ENCODE measurements around the gene RASAL1.

Gene RASAL1

DNA sequence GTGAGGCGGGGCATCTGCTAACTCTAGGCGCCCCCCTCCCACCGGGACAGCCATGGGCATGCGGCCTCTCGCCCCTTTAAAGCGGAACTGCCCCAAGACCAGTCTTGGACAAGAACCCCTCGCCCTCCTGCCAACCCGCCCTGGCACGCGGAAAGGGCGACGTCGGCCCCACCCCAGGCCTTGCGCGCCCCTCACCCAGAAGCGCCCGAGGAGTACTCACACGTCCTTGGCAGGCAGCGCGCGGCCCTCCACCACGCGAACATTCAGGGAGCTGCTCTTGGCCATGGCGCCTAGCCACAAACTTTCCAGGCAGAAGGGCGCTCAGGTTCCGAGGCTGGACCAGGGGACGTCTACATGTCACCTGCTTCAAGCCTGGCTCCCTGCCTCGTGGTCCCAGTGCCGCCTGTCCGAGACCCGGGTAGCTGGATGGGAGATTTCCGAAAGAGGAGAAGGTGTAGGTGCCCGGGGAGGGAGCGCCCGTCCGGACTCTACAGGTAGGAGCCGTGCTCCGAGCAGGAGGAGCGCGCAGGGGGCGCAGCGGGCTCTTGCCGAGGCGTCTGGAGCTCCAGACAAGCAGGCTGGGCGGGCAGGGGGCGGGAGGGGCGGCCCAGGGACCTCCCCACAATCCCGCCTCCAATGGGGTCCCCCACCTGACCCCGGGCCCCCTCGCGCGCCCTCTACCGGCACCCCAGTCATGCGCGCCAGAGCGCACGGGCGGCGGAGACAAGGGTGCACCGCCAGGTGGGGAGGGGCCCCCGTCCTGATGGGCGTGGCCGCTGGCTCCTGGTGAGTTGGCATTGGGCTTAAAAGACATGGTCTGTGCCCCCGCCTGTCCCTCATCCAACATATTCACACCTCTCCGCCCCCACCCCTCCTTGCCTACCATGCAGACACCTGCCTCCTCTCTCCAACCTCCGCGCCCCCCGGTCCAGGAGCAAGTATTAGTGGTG lies at the start of gene RASAL1 (continued):
- TF ChIP-seq, protein P1, sequence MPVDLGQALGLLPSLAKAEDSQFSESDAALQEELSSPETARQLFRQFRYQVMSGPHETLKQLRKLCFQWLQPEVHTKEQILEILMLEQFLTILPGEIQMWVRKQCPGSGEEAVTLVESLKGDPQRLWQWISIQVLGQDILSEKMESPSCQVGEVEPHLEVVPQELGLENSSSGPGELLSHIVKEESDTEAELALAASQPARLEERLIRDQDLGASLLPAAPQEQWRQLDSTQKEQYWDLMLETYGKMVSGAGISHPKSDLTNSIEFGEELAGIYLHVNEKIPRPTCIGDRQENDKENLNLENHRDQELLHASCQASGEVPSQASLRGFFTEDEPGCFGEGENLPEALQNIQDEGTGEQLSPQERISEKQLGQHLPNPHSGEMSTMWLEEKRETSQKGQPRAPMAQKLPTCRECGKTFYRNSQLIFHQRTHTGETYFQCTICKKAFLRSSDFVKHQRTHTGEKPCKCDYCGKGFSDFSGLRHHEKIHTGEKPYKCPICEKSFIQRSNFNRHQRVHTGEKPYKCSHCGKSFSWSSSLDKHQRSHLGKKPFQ (tag by site-specific recombination; IDR thresholded peaks at IDR 0.05), result peak; percentile 53; the same call in 1 of the 2 replicates
- TF ChIP-seq EGR2 (tag by site-specific recombination; IDR thresholded peaks at IDR 0.05; ENCODE audit: low read depth) (peak; percentile 84; the same call in 1 of the 2 replicates), SP3 (tag by site-specific recombination; IDR thresholded peaks at IDR 0.05) (peak; percentile 74), ZNF560 (tag by site-specific recombination; IDR thresholded peaks at IDR 0.05; ENCODE audit: borderline replicate concordance) (no peak), ZNF501 (tag by site-specific recombination; IDR thresholded peaks at IDR 0.05) (peak; percentile 27; the same call in 1 of the 2 replicates), ZNF239 (tag by site-specific recombination; IDR thresholded peaks at IDR 0.05) (no peak)

DNA sequence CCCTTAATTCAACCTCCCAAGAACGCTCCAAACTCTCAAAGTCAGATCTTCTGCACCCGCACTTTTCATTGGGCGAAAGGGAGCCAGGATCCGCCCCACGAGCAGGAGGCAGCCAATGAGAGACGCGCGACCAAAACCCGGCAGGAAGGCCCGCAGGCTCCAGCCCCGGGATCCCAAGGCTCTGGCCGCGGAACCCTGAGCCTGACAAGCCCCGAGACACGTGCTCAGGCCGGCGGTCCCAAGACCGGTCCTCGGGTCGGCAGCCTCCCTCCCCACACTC lies 49.3 kb upstream of the RASAL1 start:
- Histone ChIP-seq H3K36me3 (ENCODE audit: control insufficient read depth in 2 of 2, insufficient read depth in 1 of 2, low read length in 2 of 2) (peaks cover 20 to 52% of the 10 kb centered on the region in 2 experiments), H3K9me3 (ENCODE audit: control insufficient read depth, insufficient read depth, low read depth, low read length) (no peaks in the 10 kb centered on the region), H3K4me1 (ENCODE audit: control insufficient read depth, insufficient read depth, low read length) (peaks cover 3% of the 10 kb centered on the region; the same call in 1 of the 2 replicates), H3K27ac (ENCODE audit: extremely low read depth, low read depth, low read length) (peak overlapping the region; percentile 94), H3K4me3 (ENCODE audit: low read depth, low read length) (peak overlapping the region; percentile 99)
- peak; percentile 78 for TF ChIP-seq SP2 (tag by site-specific recombination; IDR thresholded peaks at IDR 0.05)
- no peak for TF ChIP-seq ZFP41 (tag by site-specific recombination; IDR thresholded peaks at IDR 0.05; ENCODE audit: borderline replicate concordance)
- no peak for TF ChIP-seq ZNF530 (tag by site-specific recombination; IDR thresholded peaks at IDR 0.05; ENCODE audit: low read depth)
- TF ChIP-seq, protein P2, sequence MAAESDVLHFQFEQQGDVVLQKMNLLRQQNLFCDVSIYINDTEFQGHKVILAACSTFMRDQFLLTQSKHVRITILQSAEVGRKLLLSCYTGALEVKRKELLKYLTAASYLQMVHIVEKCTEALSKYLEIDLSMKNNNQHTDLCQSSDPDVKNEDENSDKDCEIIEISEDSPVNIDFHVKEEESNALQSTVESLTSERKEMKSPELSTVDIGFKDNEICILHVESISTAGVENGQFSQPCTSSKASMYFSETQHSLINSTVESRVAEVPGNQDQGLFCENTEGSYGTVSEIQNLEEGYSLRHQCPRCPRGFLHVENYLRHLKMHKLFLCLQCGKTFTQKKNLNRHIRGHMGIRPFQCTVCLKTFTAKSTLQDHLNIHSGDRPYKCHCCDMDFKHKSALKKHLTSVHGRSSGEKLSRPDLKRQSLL (tag by site-specific recombination; IDR thresholded peaks at IDR 0.05), result peak; percentile 63; the same call in 1 of the 2 replicates
- ChIA-PET POLR2A (interaction anchor here (0.5 to 2.3 kb wide), 11 partner anchors 8 to 237 kb away, joined by 3 to 16 read pairs (median 5); partner anchors contain the start of genes SDSL, SLC8B1 and TPCN1), CTCF (interaction anchor here (0.7 kb wide), 1 partner anchor 12 kb away, joined by 8 read pairs; no protein-coding TSS in a partner anchor)

GRCh38 chr12:113184098-113184899 lies 48.7 kb upstream of the RASAL1 start:
- peaks cover 3% of the 10 kb centered on the region; the same call in 1 of the 2 replicates for H3K4me1 ChIP-seq (ENCODE audit: control insufficient read depth, insufficient read depth, low read length)
- no peaks in the 10 kb centered on the region for H3K9me3 ChIP-seq (ENCODE audit: control insufficient read depth, insufficient read depth, low read depth, low read length)
- H3K27ac ChIP-seq (ENCODE audit: extremely low read depth, low read depth, low read length), result peak overlapping the region; percentile 94; the same call in 1 of the 2 replicates
- POLR2A ChIA-PET, result interaction anchor here (1.0 to 2.3 kb wide), 5 partner anchors 9 to 238 kb away, joined by 4 to 16 read pairs (median 10); partner anchors contain the start of genes SDSL, SLC8B1 and TPCN1
- CTCF ChIA-PET, result interaction anchor here (1.7 kb wide), 1 partner anchor 10 kb away, joined by 11 read pairs; no protein-coding TSS in a partner anchor
- peak overlapping the region; percentile 99 for H3K4me3 ChIP-seq (ENCODE audit: low read depth, low read length)
- H3K36me3 ChIP-seq (ENCODE audit: control insufficient read depth in 2 of 2, insufficient read depth in 1 of 2, low read length in 2 of 2), result peaks cover 22 to 54% of the 10 kb centered on the region in 2 experiments
- TF ChIP-seq BCL11B (tag by site-specific recombination; IDR thresholded peaks at IDR 0.05; ENCODE audit: low read depth), result no peak
- no peak for TF ChIP-seq ZNF768 (tag by site-specific recombination; IDR thresholded peaks at IDR 0.05)
- no peak for TF ChIP-seq ZNF792 (tag by site-specific recombination; IDR thresholded peaks at IDR 0.05)
- no peak for TF ChIP-seq ZBTB20 (tag by site-specific recombination; IDR thresholded peaks at IDR 0.05)
- no peak for TF ChIP-seq ZNF561 (tag by site-specific recombination; IDR thresholded peaks at IDR 0.05; ENCODE audit: borderline replicate concordance)
- TF ChIP-seq ZNF610 (tag by site-specific recombination; IDR thresholded peaks at IDR 0.05; ENCODE audit: borderline replicate concordance), result no peak
- TF ChIP-seq, protein P3, sequence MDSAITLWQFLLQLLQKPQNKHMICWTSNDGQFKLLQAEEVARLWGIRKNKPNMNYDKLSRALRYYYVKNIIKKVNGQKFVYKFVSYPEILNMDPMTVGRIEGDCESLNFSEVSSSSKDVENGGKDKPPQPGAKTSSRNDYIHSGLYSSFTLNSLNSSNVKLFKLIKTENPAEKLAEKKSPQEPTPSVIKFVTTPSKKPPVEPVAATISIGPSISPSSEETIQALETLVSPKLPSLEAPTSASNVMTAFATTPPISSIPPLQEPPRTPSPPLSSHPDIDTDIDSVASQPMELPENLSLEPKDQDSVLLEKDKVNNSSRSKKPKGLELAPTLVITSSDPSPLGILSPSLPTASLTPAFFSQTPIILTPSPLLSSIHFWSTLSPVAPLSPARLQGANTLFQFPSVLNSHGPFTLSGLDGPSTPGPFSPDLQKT (IDR thresholded peaks at IDR 0.05; ENCODE audit: borderline replicate concordance, low read depth, low read length), result no peak
- no peak for TF ChIP-seq ZFP37 (tag by site-specific recombination; IDR thresholded peaks at IDR 0.05)
- no peak for TF ChIP-seq ZSCAN18 (tag by site-specific recombination; IDR thresholded peaks at IDR 0.05)
- no peak for TF ChIP-seq ZNF248 (tag by site-specific recombination; IDR thresholded peaks at IDR 0.05)
- TF ChIP-seq ZBTB7A (tag by site-specific recombination; IDR thresholded peaks at IDR 0.05; ENCODE audit: low read depth), result no peak
- TF ChIP-seq ZNF169 (tag by site-specific recombination; IDR thresholded peaks at IDR 0.05), result no peak
- TF ChIP-seq ZNF112 (tag by site-specific recombination; IDR thresholded peaks at IDR 0.05), result no peak
- no peak for TF ChIP-seq ZNF146 (tag by site-specific recombination; IDR thresholded peaks at IDR 0.05)
- peak; percentile 83 for TF ChIP-seq ZNF335 (tag by site-specific recombination; conservative IDR thresholded peaks at IDR 0.05)
- no peak for TF ChIP-seq ZNF211 (tag by site-specific recombination; IDR thresholded peaks at IDR 0.05; ENCODE audit: low read depth)
